Astrocyte of the cerebellum (primary cell): ENCODE results near the gene IL31RA.
"Not testable (repeated sequence)": the region's sequence is repeated elsewhere in the genome, so short reads cannot be mapped to it uniquely, and the experiment has no call there.

Experiments used
- DNase-seq: peaks from one replicate; pipeline ENCODE4 v3.0.0-alpha.2; 2011; ENCODE audit warnings: low read depth
- H3K4me3 ChIP-seq: 2 replicates; pipeline ENCODE4 v1.5.1; 2011; ENCODE audit warnings: mild to moderate bottlenecking, low read depth, low read length, moderate library complexity
- CTCF ChIP-seq: IDR thresholded peaks from 2 replicates; pipeline ENCODE4 v1.5.1; 2012; ENCODE audit warnings: low read length, low read depth, moderate library complexity, mild to moderate bottlenecking; ENCODE audit errors: missing control alignments
- in situ Hi-C: cut with HindIII; loops from 2 replicates; pipeline ENCODE4 v1.10.0; 2017; ENCODE audit warnings: low sequenced_read_pairs

Gene IL31RA

GRCh38 chr5:55934720-55935119 lies 83.6 kb downstream of the IL31RA start:
- in situ Hi-C loops = no loop called here
- no peak overlapping the region for H3K4me3 ChIP-seq
- DNase-seq = no peak
- no peak for TF ChIP-seq CTCF

GRCh38 chr5:55935371-55935770 lies 84.2 kb downstream of the IL31RA start:
- in situ Hi-C loops = no loop called here
- DNase-seq = no peak
- no peak overlapping the region for H3K4me3 ChIP-seq
- no peak for TF ChIP-seq CTCF

GRCh38 chr5:55936100-55936693 lies 85.0 kb downstream of the IL31RA start:
- in situ Hi-C loops = no loop called here
- peak; percentile 79 for DNase-seq
- no peak overlapping the region for H3K4me3 ChIP-seq
- TF ChIP-seq CTCF = peak; percentile 95

- DNase-seq, in situ Hi-C loops, H3K4me3 ChIP-seq: not testable (repeated sequence)
Observed at GRCh38 chr5:55937598-55937997, 86.4 kb downstream of the IL31RA start.

GRCh38 chr5:55941154-55941553 lies 90.0 kb downstream of the IL31RA start:
- DNase-seq, H3K4me3 ChIP-seq, in situ Hi-C loops: not testable (repeated sequence)

GRCh38 chr5:55959208-55959607 lies 108.1 kb downstream of the IL31RA start:
- no peak overlapping the region for H3K4me3 ChIP-seq
- in situ Hi-C loops = no loop called here
- DNase-seq = no peak
- TF ChIP-seq CTCF = no peak

GRCh38 chr5:55960779-55961178 lies 109.6 kb downstream of the IL31RA start:
- DNase-seq = no peak
- no peak overlapping the region for H3K4me3 ChIP-seq
- TF ChIP-seq CTCF = no peak
- in situ Hi-C loops = no loop called here

GRCh38 chr5:55965525-55965924 lies 114.4 kb downstream of the IL31RA start:
- TF ChIP-seq CTCF = no peak
- no peak overlapping the region for H3K4me3 ChIP-seq
- in situ Hi-C loops = no loop called here
- no peak for DNase-seq
